Stomach (tissue), 9 donors: ENCODE measurements around the gene PECR. TPM values are rescaled to one million over a fixed set of nuclear protein-coding genes. Genes with fewer than 3 reads are reported as not detected.

Experiments
- DNase-seq, 2 donors: peaks; one replicate each; pipeline versions ENCODE4 v3.0.0 to v3.0.0-alpha.2; 2013 to 2019
- H3K27ac ChIP-seq, 5 donors: fragments of 200-600 bp in 4 of 5; sonication (generic) in 4 of 5; one replicate each; pipeline ENCODE4 v1.5.1; 2013 to 2019; ENCODE audit warnings: mild to moderate bottlenecking in 1 of 5, moderate library complexity in 1 of 5
- H3K27me3 ChIP-seq, 3 donors: fragments of 200-600 bp; sonication (generic); one replicate each; pipeline ENCODE4 v1.5.1; 2017 to 2019; ENCODE audit warnings: mixed run types in 1 of 3
- H3K36me3 ChIP-seq, 4 donors: fragments of 200-600 bp; sonication (generic); 1 replicate in 3 of 4; 2 replicates in 1 of 4; pipeline ENCODE4 v1.5.1; 2016 to 2019
- H3K4me1 ChIP-seq, 4 donors: fragments of 200-600 bp; sonication (generic); one replicate each; pipeline ENCODE4 v1.5.1; 2016 to 2019
- H3K4me3 ChIP-seq, 4 donors: fragments of 200-600 bp; sonication (generic) in 3 of 4; one replicate each; pipeline ENCODE4 v1.5.1; 2016 to 2019; ENCODE audit warnings: mild to moderate bottlenecking in 1 of 4
- H3K9me3 ChIP-seq, 4 donors: fragments of 200-600 bp; sonication (generic); one replicate each; pipeline ENCODE4 v1.5.1; 2016 to 2019
- EP300 ChIP-seq: sonication (generic); formaldehyde crosslinking; IDR thresholded peaks from one replicate; pipeline ENCODE4 v1.6.1; 2017; ENCODE audit warnings: antibody characterized with exemption
- POLR2A ChIP-seq, 4 donors: fragments of 450-650 bp; IDR thresholded peaks; one replicate each; pipeline ENCODE4 v1.6.1; 2016; ENCODE audit warnings: antibody characterized with exemption in 4 of 4, control low read depth in 2 of 4, mild to moderate bottlenecking in 1 of 4, moderate library complexity in 1 of 4
- POLR2AphosphoS5 ChIP-seq, 3 donors: sonication (generic); formaldehyde crosslinking; IDR thresholded peaks; one replicate each; pipeline ENCODE4 v1.6.1; 2016; ENCODE audit warnings: antibody characterized with exemption in 3 of 3
- WGBS, 5 donors: extraction: QIAGEN DNeasy Blood & Tissue Kit in 3 of 5; methylation state at CpG; one replicate each; pipeline versions ENCODE4 v1.1.5 to v1.1.7; 2013 to 2018; 5-methylcytosine and 5-hydroxymethylcytosine counted together
- intact Hi-C: fragments of 100-400 bp; cut with DNase I; formaldehyde crosslinking; loops from one replicate; pipeline ENCODE4 v1.15.1; 2023; ENCODE audit warnings: low total_unique reads
- polyA plus RNA-seq, 3 donors: library from polyadenylated mRNA; stranded (reverse); fragments of 200-250 nt; gene quantifications; one replicate each; pipeline ENCODE4 v1.2.3, GENCODE V29; 2013
- total RNA-seq, 5 donors: library from RNA; depleted of rRNA; stranded (reverse); fragments of >200 nt; gene quantifications; one replicate each; pipeline versions ENCODE4 v1.1.0 to v1.2.3, GENCODE V29; 2014 to 2016
- TF ChIP-seq, protein P1 (sequence below), 7 experiments: fragments of 450-650 bp in 4 of 7; fragments of 200-600 bp in 3 of 7; sonication (generic) in 3 of 7; IDR thresholded peaks; one replicate each; pipeline ENCODE4 v1.5.1; 2016 to 2019; ENCODE audit warnings: antibody characterized with exemption in 7 of 7, control low read depth in 2 of 7, mild to moderate bottlenecking in 1 of 7
- donor health status: healthy with polysubstance abuse.
- donor health status: Bipolar disorder and iron deficiency.
- donor health status: healthy.

Gene PECR
- total and polyA plus RNA-seq, 8 donors: 4.1 to 71.8 (median 6.2) TPM; not detected in 1

DNA sequence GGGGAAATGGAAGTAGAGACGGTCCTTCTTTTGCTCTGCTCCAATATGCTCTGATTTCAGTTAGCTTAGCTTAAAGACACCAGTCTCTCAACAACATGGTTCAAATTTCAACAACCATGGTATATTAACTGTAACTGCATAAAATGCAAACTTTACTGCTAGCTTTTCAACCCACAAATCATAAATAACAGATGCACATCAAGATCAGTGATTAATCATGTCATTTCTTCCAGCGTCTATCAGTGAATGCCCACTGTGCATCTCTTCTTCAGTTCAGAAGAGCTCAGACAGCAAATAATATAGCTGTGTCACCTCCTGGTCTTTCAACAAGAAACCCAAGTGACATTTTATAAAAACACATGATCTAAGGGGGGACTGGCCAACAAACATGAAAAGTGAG lies 12.6 kb downstream of the PECR start:
- Histone ChIP-seq H3K4me3 (no peak overlapping the region), H3K27me3 (no peaks in the 10 kb centered on the region), H3K36me3 (peaks cover 0 to 28% (median 23%) of the 10 kb centered on the region in 4 donors), H3K4me1 (no peaks in the 10 kb centered on the region), H3K27ac (no peak overlapping the region), H3K9me3 (no peaks in the 10 kb centered on the region)
- intact Hi-C loops: no loop called here
- 86 to 95% (median 89%) methylated on average over 2 of the region's 2 CpGs for WGBS, 5 donors
- TF ChIP-seq, protein P1, sequence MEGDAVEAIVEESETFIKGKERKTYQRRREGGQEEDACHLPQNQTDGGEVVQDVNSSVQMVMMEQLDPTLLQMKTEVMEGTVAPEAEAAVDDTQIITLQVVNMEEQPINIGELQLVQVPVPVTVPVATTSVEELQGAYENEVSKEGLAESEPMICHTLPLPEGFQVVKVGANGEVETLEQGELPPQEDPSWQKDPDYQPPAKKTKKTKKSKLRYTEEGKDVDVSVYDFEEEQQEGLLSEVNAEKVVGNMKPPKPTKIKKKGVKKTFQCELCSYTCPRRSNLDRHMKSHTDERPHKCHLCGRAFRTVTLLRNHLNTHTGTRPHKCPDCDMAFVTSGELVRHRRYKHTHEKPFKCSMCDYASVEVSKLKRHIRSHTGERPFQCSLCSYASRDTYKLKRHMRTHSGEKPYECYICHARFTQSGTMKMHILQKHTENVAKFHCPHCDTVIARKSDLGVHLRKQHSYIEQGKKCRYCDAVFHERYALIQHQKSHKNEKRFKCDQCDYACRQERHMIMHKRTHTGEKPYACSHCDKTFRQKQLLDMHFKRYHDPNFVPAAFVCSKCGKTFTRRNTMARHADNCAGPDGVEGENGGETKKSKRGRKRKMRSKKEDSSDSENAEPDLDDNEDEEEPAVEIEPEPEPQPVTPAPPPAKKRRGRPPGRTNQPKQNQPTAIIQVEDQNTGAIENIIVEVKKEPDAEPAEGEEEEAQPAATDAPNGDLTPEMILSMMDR (IDR thresholded peaks at IDR 0.05): no peak
- TF ChIP-seq POLR2A (IDR thresholded peaks at IDR 0.05): no peak
- TF ChIP-seq POLR2AphosphoS5 (IDR thresholded peaks at IDR 0.05): no peak
- TF ChIP-seq EP300: no peak
- DNase-seq: no peak

DNA sequence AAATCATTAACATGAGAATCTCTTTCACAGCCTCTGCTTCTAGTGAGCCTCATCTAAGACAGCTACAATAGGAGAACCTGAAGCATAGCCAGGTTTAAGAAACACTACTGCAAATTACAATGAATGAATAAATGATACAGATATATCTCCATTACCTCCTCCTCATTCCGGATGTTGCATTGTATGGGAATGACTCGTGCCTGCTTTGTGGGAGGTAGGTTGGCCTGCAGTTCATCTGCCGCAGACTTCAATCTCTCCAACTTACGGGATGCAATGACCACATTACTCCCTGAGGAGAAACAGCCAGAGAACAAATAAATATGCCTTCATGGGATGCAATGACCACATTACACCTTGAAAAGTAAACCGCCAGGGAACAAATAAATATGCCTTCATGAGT lies 15.4 kb downstream of the PECR start:
- Histone ChIP-seq H3K36me3 (peaks cover 0 to 43% (median 33%) of the 10 kb centered on the region in 4 donors), H3K27me3 (no peaks in the 10 kb centered on the region), H3K9me3 (no peaks in the 10 kb centered on the region), H3K27ac (no peak overlapping the region), H3K4me3 (no peak overlapping the region), H3K4me1 (no peaks in the 10 kb centered on the region)
- TF ChIP-seq, protein P1 (IDR thresholded peaks at IDR 0.05): no peak
- TF ChIP-seq POLR2AphosphoS5 (IDR thresholded peaks at IDR 0.05): no peak
- no peak for TF ChIP-seq EP300
- TF ChIP-seq POLR2A (IDR thresholded peaks at IDR 0.05): no peak
- no peak for DNase-seq
- 91 to 93% (median 92%) methylated on average over 5 of the region's 5 CpGs for WGBS, 5 donors
- intact Hi-C loops: no loop called here

DNA sequence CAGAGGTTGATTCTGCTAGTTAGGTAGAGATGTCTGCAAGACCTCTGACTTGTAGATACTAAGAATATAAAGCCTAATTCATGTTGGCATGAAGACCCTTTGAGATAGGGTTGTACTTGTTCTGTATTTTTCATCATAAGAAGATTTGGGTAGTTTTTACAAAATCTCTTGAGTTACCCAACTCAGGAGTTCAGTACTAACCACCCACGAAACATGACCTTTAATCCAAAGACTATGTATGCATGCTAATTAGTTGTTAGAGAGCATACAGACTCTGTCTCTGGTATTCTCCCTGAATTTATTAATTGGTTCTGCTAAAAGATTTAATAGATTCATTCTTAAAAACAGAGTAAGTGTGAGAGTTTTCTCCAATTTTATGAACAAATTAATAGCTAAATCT lies 16.9 kb downstream of the PECR start:
- WGBS, 5 donors: 78 to 96% (median 85%) methylated on average over 1 of the region's 1 CpG

DNA sequence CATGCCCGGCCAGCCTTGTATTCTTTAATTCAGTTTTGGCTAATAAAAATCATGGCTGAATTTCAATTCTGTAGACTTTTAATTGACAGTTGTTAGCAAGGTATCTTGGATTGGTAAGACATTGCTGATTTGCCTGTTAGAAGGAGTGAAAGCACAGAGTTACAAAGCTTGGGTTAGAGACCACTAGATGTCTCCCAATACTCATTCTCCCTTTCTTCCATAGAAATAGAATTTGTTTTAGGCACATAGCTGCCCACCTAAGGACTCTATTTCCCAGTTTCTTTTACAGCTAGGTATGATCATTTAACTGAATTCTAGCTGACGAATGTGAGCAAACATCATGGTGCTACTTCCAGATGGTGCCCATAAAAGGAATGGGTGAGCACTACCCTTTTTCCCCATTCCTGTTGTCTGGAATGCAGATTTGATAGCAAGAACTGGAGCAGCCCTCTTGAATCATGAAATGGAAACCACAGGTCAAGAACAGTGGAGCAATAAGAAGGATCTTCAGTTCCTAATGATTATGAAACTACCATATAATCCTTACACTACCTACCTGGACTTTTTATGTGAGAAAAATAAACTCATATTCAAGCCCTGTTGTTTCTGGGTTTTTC lies 17.5 kb downstream of the PECR start:
- WGBS, 5 donors: 87 to 95% (median 91%) methylated on average over 2 of the region's 2 CpGs
- intact Hi-C loops: no loop called here
- DNase-seq: no peak

More for the DNA sequence above, 16.9 kb downstream of the PECR start:
- no peak for DNase-seq
- H3K36me3 ChIP-seq: peaks cover 0 to 51% (median 35%) of the 10 kb centered on the region in 4 donors
- H3K9me3 ChIP-seq: no peaks in the 10 kb centered on the region
- no peak overlapping the region for H3K27ac ChIP-seq
- TF ChIP-seq POLR2A (IDR thresholded peaks at IDR 0.05) (no peak), EP300 (no peak), POLR2AphosphoS5 (IDR thresholded peaks at IDR 0.05) (no peak)
- TF ChIP-seq, protein P1 (IDR thresholded peaks at IDR 0.05): no peak
- H3K27me3 ChIP-seq: no peaks in the 10 kb centered on the region
- intact Hi-C loops: no loop called here
- no peak overlapping the region for H3K4me3 ChIP-seq
- no peaks in the 10 kb centered on the region for H3K4me1 ChIP-seq

More for the DNA sequence above, 17.5 kb downstream of the PECR start:
- Histone ChIP-seq H3K36me3 (peaks cover 0 to 51% (median 38%) of the 10 kb centered on the region in 4 donors), H3K27ac (no peak overlapping the region), H3K4me1 (no peaks in the 10 kb centered on the region), H3K4me3 (no peak overlapping the region), H3K27me3 (no peaks in the 10 kb centered on the region), H3K9me3 (no peaks in the 10 kb centered on the region)
- TF ChIP-seq POLR2A (IDR thresholded peaks at IDR 0.05) (no peak), POLR2AphosphoS5 (IDR thresholded peaks at IDR 0.05) (no peak), EP300 (no peak)
- TF ChIP-seq, protein P1 (IDR thresholded peaks at IDR 0.05): no peak
